ENCODE data around the gene TSPAN5. TPM values are rescaled to one million over a fixed set of nuclear protein-coding genes. Genes with fewer than 3 reads are reported as not detected.

Gene TSPAN5
- total and polyA plus RNA-seq, 9 of the 15 experiments (the other 6 are each of a cell fraction or from before 2014, with no cell fraction given), result 0.58 to 6.6 (median 0.73) TPM

DNA sequence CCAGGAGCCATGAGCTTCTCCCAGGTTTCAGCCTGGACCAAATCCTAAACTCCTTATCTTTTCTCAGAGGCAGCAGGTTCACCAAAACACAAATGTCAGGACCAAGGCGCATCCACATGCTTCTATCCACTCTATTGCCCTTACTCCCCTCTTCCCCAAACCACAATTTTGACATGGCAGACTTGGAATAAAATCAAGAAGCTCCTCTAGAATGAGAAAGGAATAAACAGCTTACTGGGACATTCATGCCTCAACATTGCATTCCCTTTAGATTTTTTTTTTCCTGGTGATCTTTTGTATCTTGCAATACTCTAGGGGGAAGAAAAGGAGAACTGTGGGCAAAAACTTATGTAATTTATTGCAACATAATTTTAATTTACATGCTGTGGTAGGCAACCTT lies 119.1 kb downstream of the TSPAN5 start:
- intact Hi-C loops (cut with micrococcal nuclease) (no loop called here), in situ Hi-C loops (cut with MboI) (no loop called here)
- Histone ChIP-seq H3K79me2 (ENCODE audit: control insufficient read depth, insufficient read depth, low read length) (no peaks in the 10 kb centered on the region), H3K4me2 (ENCODE audit: insufficient read depth, low read length) (no peak overlapping the region), H3K27ac (ENCODE audit: extremely low read depth, low read depth, low read length) (no peak overlapping the region), H3K4me1 (replicated peaks in 1 of 2; ENCODE audit: control insufficient read depth in 2 of 2, insufficient read depth in 2 of 2, low read length in 2 of 2) (no peaks in the 10 kb centered on the region), H3K27me3 (ENCODE audit: control insufficient read depth in 2 of 2, insufficient read depth in 2 of 2, low read length in 2 of 2) (peaks cover 17 to 35% of the 10 kb centered on the region in 2 experiments; a peak in 4 of 5 replicates), H3K9ac (ENCODE audit: insufficient read depth in 1 of 2, low read depth in 2 of 2, low read length in 2 of 2) (no peak overlapping the region), H3K9me1 (ENCODE audit: control insufficient read depth, insufficient read depth, low read length) (no peaks in the 10 kb centered on the region), H2AFZ (ENCODE audit: low read depth, low read length) (no peak overlapping the region), H3K9me3 (replicated peaks; ENCODE audit: control insufficient read depth, insufficient read depth, low read depth, low read length) (no peaks in the 10 kb centered on the region), H4K20me1 (replicated peaks; ENCODE audit: control insufficient read depth, insufficient read depth, low read length) (0 out of 2 replicates have a peak, but pooled peaks cover 4% of the 10 kb centered on the region), H3K4me3 (no peak overlapping the region), H3K36me3 (ENCODE audit: control insufficient read depth, insufficient read depth, low read length) (no peaks in the 10 kb centered on the region)
- 0% methylated on average over 1 of the region's 1 CpG for WGBS (ENCODE audit: insufficient coverage, low coverage, missing lambda C conversion rate)
- ChIA-PET CTCF (ENCODE audit: low intra/inter-chr PET ratio) (no interaction called here), POLR2A (no interaction called here)
- BruUV-seq (replicated peaks), result no TSS peak
- DNase-seq (ENCODE audit: extremely low read depth in 1 of 4, low spot score in 3 of 4) (no peak), ATAC-seq (no peak), FAIRE-seq (no peak)
- TF ChIP-seq, protein P1, sequence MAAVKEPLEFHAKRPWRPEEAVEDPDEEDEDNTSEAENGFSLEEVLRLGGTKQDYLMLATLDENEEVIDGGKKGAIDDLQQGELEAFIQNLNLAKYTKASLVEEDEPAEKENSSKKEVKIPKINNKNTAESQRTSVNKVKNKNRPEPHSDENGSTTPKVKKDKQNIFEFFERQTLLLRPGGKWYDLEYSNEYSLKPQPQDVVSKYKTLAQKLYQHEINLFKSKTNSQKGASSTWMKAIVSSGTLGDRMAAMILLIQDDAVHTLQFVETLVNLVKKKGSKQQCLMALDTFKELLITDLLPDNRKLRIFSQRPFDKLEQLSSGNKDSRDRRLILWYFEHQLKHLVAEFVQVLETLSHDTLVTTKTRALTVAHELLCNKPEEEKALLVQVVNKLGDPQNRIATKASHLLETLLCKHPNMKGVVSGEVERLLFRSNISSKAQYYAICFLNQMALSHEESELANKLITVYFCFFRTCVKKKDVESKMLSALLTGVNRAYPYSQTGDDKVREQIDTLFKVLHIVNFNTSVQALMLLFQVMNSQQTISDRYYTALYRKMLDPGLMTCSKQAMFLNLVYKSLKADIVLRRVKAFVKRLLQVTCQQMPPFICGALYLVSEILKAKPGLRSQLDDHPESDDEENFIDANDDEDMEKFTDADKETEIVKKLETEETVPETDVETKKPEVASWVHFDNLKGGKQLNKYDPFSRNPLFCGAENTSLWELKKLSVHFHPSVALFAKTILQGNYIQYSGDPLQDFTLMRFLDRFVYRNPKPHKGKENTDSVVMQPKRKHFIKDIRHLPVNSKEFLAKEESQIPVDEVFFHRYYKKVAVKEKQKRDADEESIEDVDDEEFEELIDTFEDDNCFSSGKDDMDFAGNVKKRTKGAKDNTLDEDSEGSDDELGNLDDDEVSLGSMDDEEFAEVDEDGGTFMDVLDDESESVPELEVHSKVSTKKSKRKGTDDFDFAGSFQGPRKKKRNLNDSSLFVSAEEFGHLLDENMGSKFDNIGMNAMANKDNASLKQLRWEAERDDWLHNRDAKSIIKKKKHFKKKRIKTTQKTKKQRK (IDR thresholded peaks at IDR 0.05; ENCODE audit: borderline replicate concordance, low read depth, low read length), result no peak
- TF ChIP-seq CEBPG (CRISPR knock-in tag; IDR thresholded peaks at IDR 0.05) (no peak), CEBPG (tag; conservative IDR thresholded peaks at IDR 0.05 in 1 of 2, IDR thresholded peaks at IDR 0.05 in 1 of 2) (peak in 1 of 2 experiments; percentile 25; a peak in 1 of 4 replicates)

Data from K562 (cell line).